Activated CD8-positive, alpha-beta memory T cell treated with anti-CD3 and anti-CD28 coated beads, Interleukin-2, amount 50 U/mL, for 4 hours (primary cell): ENCODE measurements around the gene DDX1.
"Not testable (repeated sequence)": the region's sequence is repeated elsewhere in the genome, so short reads cannot be mapped to it uniquely, and the experiment has no call there.

Experiments
- DNase-seq: peaks from one replicate; pipeline ENCODE4 v3.0.0-alpha.2; 2020

DDX1 gene

GRCh38 chr2:15678909-15679308 is 87.2 kb downstream of the DDX1 start:
- no peak for DNase-seq

- no peak for DNase-seq
These were observed 87.8 kb downstream of the DDX1 start for GRCh38 chr2:15679386-15679924.

GRCh38 chr2:15680132-15680531 is 88.5 kb downstream of the DDX1 start:
- not testable (repeated sequence) for DNase-seq
